Endothelial cell of umbilical vein (primary cell): ENCODE results near the gene KLK1. TPM values are rescaled to one million over a fixed set of nuclear protein-coding genes. Genes with fewer than 3 reads are reported as not detected.

Experiments used
- BruUV-seq: library from RNA; stranded (reverse); fragments of 400-500 nt; replicated peaks from 2 replicates; lab custom pipeline; 2021; lab: Mats Ljungman, UMichigan
- CTCF ChIA-PET: fragments of 300-600, 350-600 bp; sonication (Branson Sonifier 250); formaldehyde crosslinking; loops from one replicate; lab custom pipeline; 2021; ENCODE audit warnings: antibody characterized with exemption, inconsistent platforms; lab: Charles Lee
- POLR2A ChIA-PET: fragments of 300-600, 350-600 bp; sonication (Branson Sonifier 250); formaldehyde crosslinking; loops from one replicate; lab custom pipeline; 2021; ENCODE audit warnings: antibody characterized with exemption, inconsistent platforms; lab: Charles Lee
- DNase-seq: peaks from one replicate; pipeline ENCODE4 v3.0.0-alpha.2; 2011; ENCODE audit warnings: low read depth, low spot score
- FAIRE-seq: peaks from 2 replicates; lab custom pipeline; 2011; peaks lifted over from hg19 to GRCh38; lab: Jason Lieb, UNC
- H2AFZ ChIP-seq: 2 replicates; pipeline ENCODE4 v1.6.0; 2012; ENCODE audit warnings: low read depth, low read length, control low read depth, inconsistent platforms
- H3K27ac ChIP-seq: 2 replicates; pipeline ENCODE4 v1.5.1; 2011; ENCODE audit warnings: low read depth, mild to moderate bottlenecking, control low read depth, low read length, moderate library complexity; ENCODE audit not compliant: insufficient read depth
- H3K27me3 ChIP-seq, 2 experiments: 2 replicates each; pipeline versions ENCODE4 v1.6.0 to v1.6.1; 2011; ENCODE audit warnings: low read length in 2 of 2, mixed read lengths in 1 of 2; ENCODE audit not compliant: control insufficient read depth in 2 of 2, insufficient read depth in 2 of 2
- H3K36me3 ChIP-seq, 2 experiments: 2 replicates in 1 of 2; 3 replicates in 1 of 2; pipeline ENCODE4 v1.5.1; 2011; ENCODE audit warnings: low read length in 2 of 2, mild to moderate bottlenecking in 1 of 2, moderate library complexity in 1 of 2; ENCODE audit not compliant: control insufficient read depth in 2 of 2, insufficient read depth in 2 of 2; ENCODE audit errors: extremely low read depth in 1 of 2
- H3K4me1 ChIP-seq: 3 replicates; pipeline ENCODE4 v1.5.1; 2011; ENCODE audit warnings: mild to moderate bottlenecking, low read length; ENCODE audit not compliant: control insufficient read depth, insufficient read depth; ENCODE audit errors: extremely low read depth
- H3K4me2 ChIP-seq: 2 replicates; pipeline ENCODE4 v1.6.1; 2011; ENCODE audit warnings: low read length, control low read depth, mixed read lengths; ENCODE audit not compliant: insufficient read depth
- H3K4me3 ChIP-seq, 3 experiments: fragments of 200-600 bp in 1 of 3; sonication (generic), shearing (Covaris generic) in 1 of 3; replicated peaks in 1 of 3; 2 replicates each; pipeline ENCODE4 v1.5.1; 2011 to 2016; ENCODE audit warnings: control low read depth in 3 of 3, low read length in 3 of 3, mild to moderate bottlenecking in 2 of 3, inconsistent platforms in 1 of 3, low read depth in 1 of 3, moderate library complexity in 1 of 3; ENCODE audit not compliant: insufficient read depth in 1 of 3
- H3K79me2 ChIP-seq: 2 replicates; pipeline ENCODE4 v1.6.0; 2012; ENCODE audit warnings: low read length, inconsistent platforms; ENCODE audit not compliant: control insufficient read depth, insufficient read depth
- H3K9ac ChIP-seq: replicated peaks from 2 replicates; pipeline ENCODE3; 2011; ENCODE audit warnings: low read length, control low read depth; ENCODE audit not compliant: insufficient read depth; ENCODE audit errors: extremely low read depth
- H3K9me1 ChIP-seq: replicated peaks from 3 replicates; pipeline ENCODE4 v1.6.0; 2011; ENCODE audit warnings: mild to moderate bottlenecking, low read length; ENCODE audit not compliant: control insufficient read depth, insufficient read depth; ENCODE audit errors: extremely low read depth
- H3K9me3 ChIP-seq: replicated peaks from 2 replicates; pipeline ENCODE4 v1.5.1; 2012; ENCODE audit warnings: low read length, inconsistent platforms; ENCODE audit not compliant: control insufficient read depth, insufficient read depth
- H4K20me1 ChIP-seq: replicated peaks from 2 replicates; pipeline ENCODE3; 2011; ENCODE audit warnings: mild to moderate bottlenecking, low read length; ENCODE audit not compliant: control insufficient read depth, insufficient read depth; ENCODE audit errors: extremely low read depth
- EZH2 ChIP-seq: IDR thresholded peaks from 2 replicates; pipeline ENCODE4 v1.6.1; 2012; ENCODE audit warnings: borderline replicate concordance, low read depth, mild to moderate bottlenecking, moderate library complexity, low read length, inconsistent platforms; ENCODE audit not compliant: severe bottlenecking
- FOS ChIP-seq: IDR thresholded peaks from 2 replicates; pipeline ENCODE4 v1.6.1; 2011; ENCODE audit warnings: mild to moderate bottlenecking, low read length, moderate library complexity, borderline replicate concordance; ENCODE audit not compliant: insufficient read depth
- GATA2 ChIP-seq: IDR thresholded peaks from 2 replicates; pipeline ENCODE4 v1.7.0; 2011; ENCODE audit warnings: low read depth, mild to moderate bottlenecking, moderate library complexity, mixed read lengths, low read length; ENCODE audit not compliant: insufficient read length, insufficient read depth
- JUN ChIP-seq: IDR thresholded peaks from 2 replicates; pipeline ENCODE4 v1.6.1; 2011; ENCODE audit warnings: borderline replicate concordance, low read depth; ENCODE audit not compliant: insufficient read length, insufficient read depth
- MYC ChIP-seq: IDR thresholded peaks from one replicate; pipeline ENCODE4 v1.6.1; 2011; ENCODE audit warnings: mild to moderate bottlenecking, low read depth, low read length
- POLR2A ChIP-seq: IDR thresholded peaks from 2 replicates; pipeline ENCODE4 v1.6.1; 2012; ENCODE audit warnings: low read depth, mild to moderate bottlenecking, control low read depth, low read length
- POLR2AphosphoS5 ChIP-seq: IDR thresholded peaks from 2 replicates; pipeline ENCODE4 v1.6.1; 2012; ENCODE audit warnings: low read depth, mild to moderate bottlenecking, control low read depth, low read length, moderate library complexity; ENCODE audit not compliant: insufficient read depth
- dilution Hi-C: fragments of 300-500 bp; cut with MboI; formaldehyde crosslinking; loops from one replicate; pipeline ENCODE4 v1.15.0; 2019; ENCODE audit warnings: low sequenced_read_pairs; ENCODE audit not compliant: extremely low pct_ligation_motif_present
- intact Hi-C: fragments of 100-400 bp; cut with micrococcal nuclease; formaldehyde crosslinking; loops from one replicate; pipeline ENCODE4 v1.10.0; 2022
- polyA plus RNA-seq, 4 experiments: library from polyadenylated mRNA; depleted of rRNA in 3 of 4; stranded (reverse) in 3 of 4; unstranded in 1 of 4; fragments of >200 nt; gene quantifications; 2 replicates each; pipeline versions ENCODE4 v1.2.1 to v1.2.3, GENCODE V29; 2011 to 2012; ENCODE audit warnings: missing spikeins in 1 of 4
- total RNA-seq: library from RNA; stranded (reverse); gene quantifications from 2 replicates; pipeline ENCODE4 v1.2.3, GENCODE V29; 2021
- TF ChIP-seq, protein P1 (sequence below), 2 donors: IDR thresholded peaks; 1 replicate in 1 of 2; 2 replicates in 1 of 2; pipeline ENCODE4 v1.5.1; 2011; ENCODE audit warnings: low read length in 2 of 2, mild to moderate bottlenecking in 2 of 2, moderate library complexity in 2 of 2, control low read depth in 1 of 2, inconsistent platforms in 1 of 2, low read depth in 1 of 2; ENCODE audit not compliant: insufficient read depth in 1 of 2; ENCODE audit errors: extremely low read depth in 1 of 2
- TF ChIP-seq, protein P2 (sequence below): IDR thresholded peaks from 2 replicates; pipeline ENCODE4 v1.6.1; 2011; ENCODE audit not compliant: insufficient read depth, insufficient read length

Gene KLK1
- total and polyA plus RNA-seq, 2 donors (not counting 3 experiments of a cell fraction or from before 2014, with no cell fraction given), result 0.08 TPM; not detected in 1

DNA sequence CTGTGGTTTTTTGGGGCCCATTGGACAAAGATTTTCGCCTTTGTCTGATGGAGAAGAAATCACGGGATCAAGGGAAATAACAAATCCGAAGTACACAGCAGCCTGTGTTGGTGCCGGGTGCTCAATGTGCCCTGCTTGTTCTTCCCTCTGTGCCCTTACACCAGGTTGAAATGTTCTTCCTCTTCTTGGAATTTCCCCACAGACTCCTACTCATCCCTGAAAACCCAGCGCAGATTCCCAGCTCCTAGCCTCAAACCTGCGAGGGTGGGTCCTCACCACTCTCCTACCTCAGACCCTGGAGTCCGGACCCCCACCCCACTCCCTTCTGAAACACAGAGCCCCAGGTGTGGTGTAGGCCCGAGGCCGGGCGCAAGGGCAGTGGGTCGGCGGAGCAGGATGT lies 38.3 kb downstream of the KLK1 start:
- TF ChIP-seq EZH2 (no peak), MYC (no peak), FOS (no peak), GATA2 (no peak), JUN (no peak), POLR2AphosphoS5 (no peak), POLR2A (no peak)
- TF ChIP-seq, protein P1, sequence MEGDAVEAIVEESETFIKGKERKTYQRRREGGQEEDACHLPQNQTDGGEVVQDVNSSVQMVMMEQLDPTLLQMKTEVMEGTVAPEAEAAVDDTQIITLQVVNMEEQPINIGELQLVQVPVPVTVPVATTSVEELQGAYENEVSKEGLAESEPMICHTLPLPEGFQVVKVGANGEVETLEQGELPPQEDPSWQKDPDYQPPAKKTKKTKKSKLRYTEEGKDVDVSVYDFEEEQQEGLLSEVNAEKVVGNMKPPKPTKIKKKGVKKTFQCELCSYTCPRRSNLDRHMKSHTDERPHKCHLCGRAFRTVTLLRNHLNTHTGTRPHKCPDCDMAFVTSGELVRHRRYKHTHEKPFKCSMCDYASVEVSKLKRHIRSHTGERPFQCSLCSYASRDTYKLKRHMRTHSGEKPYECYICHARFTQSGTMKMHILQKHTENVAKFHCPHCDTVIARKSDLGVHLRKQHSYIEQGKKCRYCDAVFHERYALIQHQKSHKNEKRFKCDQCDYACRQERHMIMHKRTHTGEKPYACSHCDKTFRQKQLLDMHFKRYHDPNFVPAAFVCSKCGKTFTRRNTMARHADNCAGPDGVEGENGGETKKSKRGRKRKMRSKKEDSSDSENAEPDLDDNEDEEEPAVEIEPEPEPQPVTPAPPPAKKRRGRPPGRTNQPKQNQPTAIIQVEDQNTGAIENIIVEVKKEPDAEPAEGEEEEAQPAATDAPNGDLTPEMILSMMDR (IDR thresholded peaks at IDR 0.05; ENCODE audit: extremely low read depth in 1 of 2, insufficient read depth in 1 of 2, low read depth in 1 of 2, low read length in 2 of 2), result no peak
- TF ChIP-seq, protein P2, sequence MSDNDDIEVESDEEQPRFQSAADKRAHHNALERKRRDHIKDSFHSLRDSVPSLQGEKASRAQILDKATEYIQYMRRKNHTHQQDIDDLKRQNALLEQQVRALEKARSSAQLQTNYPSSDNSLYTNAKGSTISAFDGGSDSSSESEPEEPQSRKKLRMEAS, result no peak
- Histone ChIP-seq H3K4me1 (no peaks in the 10 kb centered on the region), H3K9me1 (no peaks in the 10 kb centered on the region), H3K4me3 (no peak overlapping the region), H3K9ac (no peak overlapping the region), H3K9me3 (no peaks in the 10 kb centered on the region), H3K27me3 (peaks cover 4 to 5% of the 10 kb centered on the region in 2 experiments), H3K27ac (no peak overlapping the region), H3K4me2 (no peak overlapping the region), H3K36me3 (no peaks in the 10 kb centered on the region), H2AFZ (no peak overlapping the region), H4K20me1 (no peaks in the 10 kb centered on the region), H3K79me2 (no peaks in the 10 kb centered on the region)
- ChIA-PET CTCF (interaction anchor here (1.0 to 7.3 kb wide), 5 partner anchors 61 to 247 kb away, joined by 3 to 116 read pairs (median 83); no protein-coding TSS in a partner anchor), POLR2A (no interaction called here)
- intact Hi-C loops, result no loop called here
- DNase-seq (no peak), FAIRE-seq (no peak)
- dilution Hi-C loops, result no loop called here
- no TSS peak for BruUV-seq
